GM21619 (cell line): ENCODE results near the gene GPATCH2.
A peak's percentile ranks its signal among the peaks of the same experiment; 100 is the strongest.
"Not testable (repeated sequence)": the region's sequence is repeated elsewhere in the genome, so short reads cannot be mapped to it uniquely, and the experiment has no call there.

Experiments used
- ATAC-seq: cut with Tn5 transposase; IDR thresholded peaks from one replicate; pipeline ENCODE4 v1.9.1; 2021; ENCODE audit not compliant: unreplicated experiment

Gene GPATCH2

GRCh38 chr1:217584286-217584811 lies 46.5 kb downstream of the GPATCH2 start:
- not testable (repeated sequence) for ATAC-seq

GRCh38 chr1:217577336-217577735 lies 53.6 kb downstream of the GPATCH2 start:
- no peak for ATAC-seq

- no peak for ATAC-seq
Observed at GRCh38 chr1:217574265-217574949, 56.5 kb downstream of the GPATCH2 start.

GRCh38 chr1:217569021-217569420 lies 61.9 kb downstream of the GPATCH2 start:
- no peak for ATAC-seq

GRCh38 chr1:217568200-217568599 lies 62.7 kb downstream of the GPATCH2 start:
- ATAC-seq: no peak

- no peak for ATAC-seq
Observed at GRCh38 chr1:217564833-217565232, 66.1 kb downstream of the GPATCH2 start.

GRCh38 chr1:217564207-217564606 lies 66.7 kb downstream of the GPATCH2 start:
- ATAC-seq: no peak

GRCh38 chr1:217563179-217563578 lies 67.7 kb downstream of the GPATCH2 start:
- ATAC-seq: no peak

GRCh38 chr1:217562229-217562878 lies 68.5 kb downstream of the GPATCH2 start:
- ATAC-seq: no peak

GRCh38 chr1:217561446-217561845 lies 69.4 kb downstream of the GPATCH2 start:
- ATAC-seq: no peak

- no peak for ATAC-seq
Observed at GRCh38 chr1:217554849-217555248, 76.0 kb downstream of the GPATCH2 start.

GRCh38 chr1:217553949-217554509 lies 76.9 kb downstream of the GPATCH2 start:
- ATAC-seq: no peak

GRCh38 chr1:217552339-217552951 lies 78.4 kb downstream of the GPATCH2 start:
- no peak for ATAC-seq

- ATAC-seq: peak; percentile 93
Observed at GRCh38 chr1:217542837-217543236, 88.1 kb downstream of the GPATCH2 start.

GRCh38 chr1:217542136-217542777 lies 88.6 kb downstream of the GPATCH2 start:
- no peak for ATAC-seq

GRCh38 chr1:217540321-217540720 lies 90.6 kb downstream of the GPATCH2 start:
- no peak for ATAC-seq

- ATAC-seq: no peak
Observed at GRCh38 chr1:217539510-217539909, 91.4 kb downstream of the GPATCH2 start.

GRCh38 chr1:217535601-217536377 lies 95.1 kb downstream of the GPATCH2 start:
- ATAC-seq: no peak

- ATAC-seq: no peak
Observed at GRCh38 chr1:217534566-217534965, 96.3 kb downstream of the GPATCH2 start.

GRCh38 chr1:217528271-217528670 lies 102.6 kb downstream of the GPATCH2 start:
- no peak for ATAC-seq
